GM23248 (cell line): ENCODE measurements around the gene SEMA5B.

Experiments
- EZH2 ChIP-seq: fragments of 200-600 bp; sonication (generic); IDR thresholded peaks from 2 replicates; pipeline ENCODE4 v1.6.1; 2018; ENCODE audit warnings: antibody characterized with exemption, mild to moderate bottlenecking; ENCODE audit not compliant: insufficient read depth, poor library complexity, severe bottlenecking
- EZH2phosphoT487 ChIP-seq: fragments of 200-600 bp; sonication (generic); IDR thresholded peaks from 2 replicates; pipeline ENCODE4 v1.6.1; 2018; ENCODE audit warnings: antibody characterized with exemption, moderate library complexity, mild to moderate bottlenecking, low read depth; ENCODE audit not compliant: insufficient read depth

DNA sequence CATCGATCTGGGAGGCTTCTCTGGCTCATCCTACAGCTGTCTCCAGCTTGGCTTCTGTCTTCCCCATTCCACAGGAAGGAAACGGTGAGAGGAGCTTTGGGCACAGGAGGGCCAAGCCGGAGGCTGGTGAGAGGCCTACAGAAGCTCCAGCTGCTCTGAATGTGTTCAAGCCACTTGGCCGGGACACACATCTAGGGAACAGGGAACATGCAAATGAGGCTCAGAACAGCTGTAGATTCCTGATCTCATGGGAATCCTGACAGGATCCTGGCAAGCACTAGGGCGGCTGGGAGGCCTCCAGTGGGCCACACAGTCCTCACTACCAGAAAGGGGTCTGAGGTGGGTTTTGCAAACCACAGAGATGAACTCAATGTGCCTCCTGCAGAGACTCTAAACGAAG is 13.7 kb downstream of the SEMA5B start:
- TF ChIP-seq EZH2phosphoT487 (no peak), EZH2 (no peak)
